Measurements from ENCODE around the gene NDUFS6.

Gene NDUFS6

GRCh38 chr5:1789834-1790471 lies 11.3 kb upstream of the NDUFS6 start:
- peak; percentile 49 for ATAC-seq

GRCh38 chr5:1791176-1791575 lies 10.0 kb upstream of the NDUFS6 start:
- no peak for ATAC-seq
- no peak for TF ChIP-seq ZFP30 (CRISPR knock-in tag; IDR thresholded peaks at IDR 0.05)
- TF ChIP-seq ARNTL (CRISPR knock-in tag; IDR thresholded peaks at IDR 0.05; ENCODE audit: borderline replicate concordance, low read depth): no peak
- TF ChIP-seq PPARA (CRISPR knock-in tag; IDR thresholded peaks at IDR 0.05; ENCODE audit: borderline replicate concordance): no peak
- TF ChIP-seq ZFP3 (CRISPR knock-in tag; IDR thresholded peaks at IDR 0.05): no peak
- TF ChIP-seq ZC3H10 (CRISPR knock-in tag; IDR thresholded peaks at IDR 0.05): no peak
- TF ChIP-seq ZNF70 (CRISPR knock-in tag; IDR thresholded peaks at IDR 0.05): no peak
- TF ChIP-seq ZNF8 (CRISPR knock-in tag; IDR thresholded peaks at IDR 0.05): no peak

More at GRCh38 chr5:1789834-1790471, 11.3 kb upstream of the NDUFS6 start:
- TF ChIP-seq ZNF8 (CRISPR knock-in tag; IDR thresholded peaks at IDR 0.05) (no peak), GLIS3 (CRISPR knock-in tag; IDR thresholded peaks at IDR 0.05) (no peak), ZNF70 (CRISPR knock-in tag; IDR thresholded peaks at IDR 0.05) (no peak), ZFP30 (CRISPR knock-in tag; IDR thresholded peaks at IDR 0.05) (no peak), PPARA (CRISPR knock-in tag; IDR thresholded peaks at IDR 0.05; ENCODE audit: borderline replicate concordance) (no peak), BACH2 (CRISPR knock-in tag; IDR thresholded peaks at IDR 0.05; ENCODE audit: borderline replicate concordance) (no peak), OSR1 (CRISPR knock-in tag; IDR thresholded peaks at IDR 0.05) (no peak), CSDC2 (CRISPR knock-in tag; IDR thresholded peaks at IDR 0.05) (no peak), RARB (CRISPR knock-in tag; IDR thresholded peaks at IDR 0.05) (no peak)

GRCh38 chr5:1792842-1793266 lies 8.4 kb upstream of the NDUFS6 start:
- no peak for ATAC-seq
- TF ChIP-seq TOX (CRISPR knock-in tag; IDR thresholded peaks at IDR 0.05; ENCODE audit: borderline replicate concordance): no peak
- no peak for TF ChIP-seq OSR1 (CRISPR knock-in tag; IDR thresholded peaks at IDR 0.05)
- TF ChIP-seq POU6F1 (CRISPR knock-in tag; IDR thresholded peaks at IDR 0.05; ENCODE audit: borderline replicate concordance, low read depth): no peak
- no peak for TF ChIP-seq PATZ1 (CRISPR knock-in tag; IDR thresholded peaks at IDR 0.05; ENCODE audit: borderline replicate concordance)
- TF ChIP-seq CREB5 (CRISPR knock-in tag; IDR thresholded peaks at IDR 0.05; ENCODE audit: low read depth): no peak
- no peak for TF ChIP-seq CSDC2 (CRISPR knock-in tag; IDR thresholded peaks at IDR 0.05)
- TF ChIP-seq GLIS3 (CRISPR knock-in tag; IDR thresholded peaks at IDR 0.05): no peak
- no peak for TF ChIP-seq ESRRG (CRISPR knock-in tag; IDR thresholded peaks at IDR 0.05)
- no peak for TF ChIP-seq ZNF565 (CRISPR knock-in tag; conservative IDR thresholded peaks at IDR 0.05; ENCODE audit: low read depth)
- TF ChIP-seq CSRNP3 (CRISPR knock-in tag; IDR thresholded peaks at IDR 0.05): no peak
- TF ChIP-seq ZC3H10 (CRISPR knock-in tag; IDR thresholded peaks at IDR 0.05): no peak
- no peak for TF ChIP-seq SNAI2 (CRISPR knock-in tag; IDR thresholded peaks at IDR 0.05)
- TF ChIP-seq PPARA (CRISPR knock-in tag; IDR thresholded peaks at IDR 0.05; ENCODE audit: borderline replicate concordance): no peak
- no peak for TF ChIP-seq BACH2 (CRISPR knock-in tag; IDR thresholded peaks at IDR 0.05; ENCODE audit: borderline replicate concordance)
- no peak for TF ChIP-seq TCF4 (CRISPR knock-in tag; IDR thresholded peaks at IDR 0.05; ENCODE audit: borderline replicate concordance)
- no peak for TF ChIP-seq ISL1 (CRISPR knock-in tag; IDR thresholded peaks at IDR 0.05)
- no peak for TF ChIP-seq ZNF70 (CRISPR knock-in tag; IDR thresholded peaks at IDR 0.05)
- no peak for TF ChIP-seq ZNF8 (CRISPR knock-in tag; IDR thresholded peaks at IDR 0.05)
- TF ChIP-seq ZFP3 (CRISPR knock-in tag; IDR thresholded peaks at IDR 0.05): no peak
- no peak for TF ChIP-seq ARNTL (CRISPR knock-in tag; IDR thresholded peaks at IDR 0.05; ENCODE audit: borderline replicate concordance, low read depth)

GRCh38 chr5:1793301-1793740 lies 7.9 kb upstream of the NDUFS6 start:
- ATAC-seq: no peak
- TF ChIP-seq ESRRG (CRISPR knock-in tag; IDR thresholded peaks at IDR 0.05) (no peak), RARB (CRISPR knock-in tag; IDR thresholded peaks at IDR 0.05) (no peak), PATZ1 (CRISPR knock-in tag; IDR thresholded peaks at IDR 0.05; ENCODE audit: borderline replicate concordance) (no peak), GLIS3 (CRISPR knock-in tag; IDR thresholded peaks at IDR 0.05) (no peak), ISL1 (CRISPR knock-in tag; IDR thresholded peaks at IDR 0.05) (no peak), ZC3H10 (CRISPR knock-in tag; IDR thresholded peaks at IDR 0.05) (no peak), PPARA (CRISPR knock-in tag; IDR thresholded peaks at IDR 0.05; ENCODE audit: borderline replicate concordance) (no peak), CSDC2 (CRISPR knock-in tag; IDR thresholded peaks at IDR 0.05) (no peak), POU6F1 (CRISPR knock-in tag; IDR thresholded peaks at IDR 0.05; ENCODE audit: borderline replicate concordance, low read depth) (no peak)

Measured in SK-N-SH treated with all-trans-retinoic acid at 6 μM for 48 hours (cell line).